K562 (cell line): ENCODE results near the gene CLDN24.
A peak's percentile ranks its signal among the peaks of the same experiment; 100 is the strongest.

Experiments used
- ARNT ChIP-seq, 2 experiments: fragments of 450-650 bp; IDR thresholded peaks; 2 replicates each; pipeline ENCODE4 v1.6.1; 2016; ENCODE audit warnings: mild to moderate bottlenecking in 1 of 2
- BRCA1 ChIP-seq, 2 experiments: fragments of 450-650 bp in 1 of 2; sonication (generic) in 1 of 2; formaldehyde crosslinking in 1 of 2; IDR thresholded peaks; 2 replicates each; pipeline versions ENCODE4 v1.5.0 to v1.6.1; 2017 to 2020; ENCODE audit warnings: mild to moderate bottlenecking in 1 of 2, missing genetic modification reagents in 1 of 2
- CC2D1A ChIP-seq: fragments of 450-650 bp; IDR thresholded peaks from 2 replicates; pipeline ENCODE4 v1.6.1; 2017; ENCODE audit warnings: mild to moderate bottlenecking
- CXXC5 ChIP-seq: fragments of 250-450 bp; sonication (Bioruptor Pico); IDR thresholded peaks from 2 replicates; pipeline ENCODE4 v1.8.0; 2022; ENCODE audit warnings: inconsistent platforms, mild to moderate bottlenecking, moderate library complexity
- EZH2 ChIP-seq: IDR thresholded peaks from 2 replicates; pipeline ENCODE4 v1.6.1; 2012; ENCODE audit warnings: low read depth, mild to moderate bottlenecking, inconsistent platforms, low read length, borderline replicate concordance
- HCFC1 ChIP-seq: IDR thresholded peaks from 2 replicates; pipeline ENCODE4 v1.6.1; 2012; ENCODE audit warnings: low read depth, low read length, improper control_type of control experiment
- NR1H2 ChIP-seq: sonication (generic); formaldehyde crosslinking; IDR thresholded peaks from 2 replicates; pipeline ENCODE4 v1.4.0; 2020; ENCODE audit warnings: mild to moderate bottlenecking, missing genetic modification reagents
- ZC3H4 ChIP-seq: sonication (generic); formaldehyde crosslinking; IDR thresholded peaks from 2 replicates; pipeline ENCODE4 v1.9.0; 2021; ENCODE audit warnings: missing genetic modification reagents, borderline replicate concordance
- ZNF274 ChIP-seq: IDR thresholded peaks from 2 replicates; pipeline ENCODE4 v1.6.1; 2011; ENCODE audit warnings: low read depth, mild to moderate bottlenecking, low read length, moderate library complexity, borderline replicate concordance
- ZNF551 ChIP-seq: fragments of 250-450 bp; sonication (Bioruptor Pico); IDR thresholded peaks from 2 replicates; pipeline ENCODE4 v1.5.0; 2021; ENCODE audit warnings: mild to moderate bottlenecking, moderate library complexity
- TF ChIP-seq, protein P1 (sequence below): fragments of 450-650 bp; formaldehyde crosslinking; IDR thresholded peaks from 2 replicates; pipeline ENCODE4 v1.4.0; 2020; ENCODE audit warnings: mild to moderate bottlenecking, moderate library complexity

DNA sequence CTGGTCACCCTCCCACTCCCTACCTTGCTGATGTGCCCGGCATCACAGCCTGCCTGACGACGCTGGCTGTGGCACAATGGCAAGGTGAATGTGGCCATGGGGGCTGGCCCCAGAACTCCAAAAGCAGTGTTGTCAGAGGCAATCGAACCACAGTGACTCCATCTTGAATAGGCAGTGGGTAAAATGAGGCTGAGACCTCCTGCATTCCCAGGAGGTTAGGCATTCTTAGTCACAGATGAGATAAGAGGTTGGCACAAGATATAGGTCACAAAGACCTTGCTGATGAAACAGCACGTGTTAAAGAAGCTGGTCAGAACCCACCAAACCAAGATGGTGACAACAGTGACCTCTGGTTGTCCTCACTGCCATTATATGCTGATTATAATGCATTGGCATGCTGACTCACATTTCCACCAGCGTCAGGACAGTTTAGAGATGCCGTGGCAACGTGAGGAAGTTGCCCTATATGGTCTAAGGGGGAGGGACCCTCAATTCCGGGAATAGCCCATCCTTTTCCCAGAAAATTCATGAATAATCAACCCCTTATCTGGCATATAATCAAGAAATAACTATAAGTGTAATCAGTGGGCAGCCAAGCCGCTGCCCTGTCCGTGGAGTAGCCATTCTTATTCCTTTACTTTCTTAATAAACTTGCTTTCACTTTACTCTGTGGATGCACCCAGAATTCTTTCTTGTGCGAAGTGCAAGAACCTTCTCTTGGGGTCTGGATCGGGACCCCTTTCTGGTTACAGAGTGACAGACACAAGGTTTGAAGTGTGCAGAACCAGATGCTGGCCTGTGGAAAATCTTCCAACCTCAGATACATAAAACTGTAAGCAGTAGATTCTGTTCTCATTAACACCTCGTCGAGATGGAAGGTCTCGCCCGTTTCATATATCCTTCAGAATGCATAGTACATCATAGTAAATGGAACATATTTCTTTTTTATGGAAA, 26.8 kb upstream of the CLDN24 start:
- TF ChIP-seq ZNF551 (peak; percentile 94), CXXC5 (CRISPR knock-in tag) (peak; percentile 97), ZNF274 (no peak), ARNT (IDR thresholded peaks at IDR 0.05) (0 out of 4 replicates have a peak, but pooled peaks of 1 of the 2 experiments have one; percentile 32), HCFC1 (no peak), BRCA1 (IDR thresholded peaks at IDR 0.05) (no peak), BRCA1 (CRISPR knock-in tag; IDR thresholded peaks at IDR 0.05) (no peak), NR1H2 (CRISPR knock-in tag) (no peak), CC2D1A (no peak), EZH2 (no peak), ZC3H4 (CRISPR knock-in tag) (no peak)
- TF ChIP-seq, protein P1, sequence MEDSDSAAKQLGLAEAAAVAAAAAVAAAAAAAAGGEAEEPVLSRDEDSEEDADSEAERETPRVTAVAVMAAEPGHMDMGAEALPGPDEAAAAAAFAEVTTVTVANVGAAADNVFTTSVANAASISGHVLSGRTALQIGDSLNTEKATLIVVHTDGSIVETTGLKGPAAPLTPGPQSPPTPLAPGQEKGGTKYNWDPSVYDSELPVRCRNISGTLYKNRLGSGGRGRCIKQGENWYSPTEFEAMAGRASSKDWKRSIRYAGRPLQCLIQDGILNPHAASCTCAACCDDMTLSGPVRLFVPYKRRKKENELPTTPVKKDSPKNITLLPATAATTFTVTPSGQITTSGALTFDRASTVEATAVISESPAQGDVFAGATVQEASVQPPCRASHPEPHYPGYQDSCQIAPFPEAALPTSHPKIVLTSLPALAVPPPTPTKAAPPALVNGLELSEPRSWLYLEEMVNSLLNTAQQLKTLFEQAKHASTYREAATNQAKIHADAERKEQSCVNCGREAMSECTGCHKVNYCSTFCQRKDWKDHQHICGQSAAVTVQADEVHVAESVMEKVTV, result peak; percentile 92
